22Rv1 (cell line): Measurements from ENCODE around the gene MS4A14.
A peak's percentile ranks its signal among the peaks of the same experiment; 100 is the strongest.
"Not testable (repeated sequence)": the region's sequence is repeated elsewhere in the genome, so short reads cannot be mapped to it uniquely, and the experiment has no call there.

Experiments used
- H3K27ac ChIP-seq: fragments of 450-650 bp; 2 replicates; pipeline ENCODE4 v1.5.1; 2017
- CTCF ChIP-seq: fragments of 450-650 bp; IDR thresholded peaks from 2 replicates; pipeline ENCODE4 v1.5.1; 2017; ENCODE audit warnings: mild to moderate bottlenecking
- ZFX ChIP-seq: fragments of 450-650 bp; IDR thresholded peaks from 2 replicates; pipeline ENCODE4 v1.6.1; 2017; ENCODE audit warnings: antibody characterized with exemption, borderline replicate concordance

MS4A14 gene

GRCh38 chr11:60363542-60364470, 32.5 kb upstream of the MS4A14 start:
- H3K27ac ChIP-seq, result no peak overlapping the region
- TF ChIP-seq CTCF, result peak; percentile 85
- TF ChIP-seq ZFX, result no peak

GRCh38 chr11:60366262-60366904, 29.9 kb upstream of the MS4A14 start:
- not testable (repeated sequence) for H3K27ac ChIP-seq

- TF ChIP-seq ZFX (no peak), CTCF (no peak)
- no peak overlapping the region for H3K27ac ChIP-seq
Observed at GRCh38 chr11:60367009-60367408, 29.2 kb upstream of the MS4A14 start.

- TF ChIP-seq CTCF, result no peak
- TF ChIP-seq ZFX, result no peak
- no peak overlapping the region for H3K27ac ChIP-seq
Observed at GRCh38 chr11:60367896-60368295, 28.4 kb upstream of the MS4A14 start.

GRCh38 chr11:60370252-60370810, 25.9 kb upstream of the MS4A14 start:
- H3K27ac ChIP-seq, result peak overlapping the region; percentile 58
- no peak for TF ChIP-seq ZFX
- TF ChIP-seq CTCF, result no peak

GRCh38 chr11:60370811-60371298, 25.4 kb upstream of the MS4A14 start:
- no peak for TF ChIP-seq CTCF
- no peak for TF ChIP-seq ZFX
- H3K27ac ChIP-seq, result peak overlapping the region; percentile 58

GRCh38 chr11:60371386-60371785, 24.9 kb upstream of the MS4A14 start:
- TF ChIP-seq CTCF, result no peak
- H3K27ac ChIP-seq, result peak overlapping the region; percentile 58
